Kidney glomerular epithelial cell (primary cell): ENCODE measurements around the gene NDUFA5.

ENCODE experiments used
- DNase-seq: peaks from one replicate; lab custom pipeline; 2025; lab: John Stamatoyannopoulos, UW

Gene NDUFA5

GRCh38 chr7:123557398-123558288 is at the start of gene NDUFA5:
TSS of gene NDUFA5 (minus strand) at chr7:123557818. CDS start at chr7:123557795, 23 bp downstream.
- DNase-seq, result peak; percentile 99

GRCh38 chr7:123604739-123605138 is 47.1 kb upstream of the NDUFA5 start:
- DNase-seq, result no peak

- no peak for DNase-seq
Observed at GRCh38 chr7:123602648-123603047, 45.0 kb upstream of the NDUFA5 start.

GRCh38 chr7:123601530-123601929 is 43.9 kb upstream of the NDUFA5 start, which contains the start of gene ASB15:
TSS of gene ASB15 (plus strand) at chr7:123601821. CDS start at chr7:123614503, 12,682 bp downstream.
- no peak for DNase-seq

- no peak for DNase-seq
Observed at GRCh38 chr7:123600876-123601275, 43.3 kb upstream of the NDUFA5 start.

GRCh38 chr7:123599766-123600165 is 42.1 kb upstream of the NDUFA5 start:
- no peak for DNase-seq

- DNase-seq, result no peak
Observed at GRCh38 chr7:123598657-123599056, 41.0 kb upstream of the NDUFA5 start.

GRCh38 chr7:123594813-123595241 is 37.2 kb upstream of the NDUFA5 start:
- no peak for DNase-seq

- no peak for DNase-seq
Observed at GRCh38 chr7:123588376-123588775, 30.8 kb upstream of the NDUFA5 start.

GRCh38 chr7:123583821-123584220 is 26.2 kb upstream of the NDUFA5 start:
- DNase-seq, result no peak

- no peak for DNase-seq
Observed at GRCh38 chr7:123581162-123581459, 23.5 kb upstream of the NDUFA5 start.

- peak; percentile 33 for DNase-seq
Observed at GRCh38 chr7:123580406-123581161, 23.0 kb upstream of the NDUFA5 start.

- DNase-seq, result no peak
Observed at GRCh38 chr7:123579416-123579815, 21.8 kb upstream of the NDUFA5 start.

- no peak for DNase-seq
Observed at GRCh38 chr7:123573896-123574467, 16.4 kb upstream of the NDUFA5 start.

GRCh38 chr7:123573341-123573740 is 15.7 kb upstream of the NDUFA5 start:
- no peak for DNase-seq

GRCh38 chr7:123571684-123572083 is 14.1 kb upstream of the NDUFA5 start:
- no peak for DNase-seq

GRCh38 chr7:123571187-123571586 is 13.6 kb upstream of the NDUFA5 start:
- no peak for DNase-seq

GRCh38 chr7:123570390-123571182 is 13.0 kb upstream of the NDUFA5 start:
- no peak for DNase-seq

GRCh38 chr7:123569352-123570010 is 11.9 kb upstream of the NDUFA5 start:
- DNase-seq, result no peak

GRCh38 chr7:123562121-123562520 is 4.5 kb upstream of the NDUFA5 start:
- DNase-seq, result no peak

GRCh38 chr7:123558289-123558874 is 764 bp upstream of the NDUFA5 start:
- no peak for DNase-seq
